CD4-positive, alpha-beta T cell treated with Interferon gamma for 1 hour (primary cell): ENCODE data around the gene GATAD2B.
"Not testable (repeated sequence)": the region's sequence is repeated elsewhere in the genome, so short reads cannot be mapped to it uniquely, and the experiment has no call there.

Experiments used
- DNase-seq: peaks from one replicate; pipeline ENCODE4 v3.0.0-alpha.2; 2020

Gene GATAD2B

GRCh38 chr1:153775458-153776327 lies 147.1 kb downstream of the GATAD2B start:
- peak; percentile 59 for DNase-seq

DNA sequence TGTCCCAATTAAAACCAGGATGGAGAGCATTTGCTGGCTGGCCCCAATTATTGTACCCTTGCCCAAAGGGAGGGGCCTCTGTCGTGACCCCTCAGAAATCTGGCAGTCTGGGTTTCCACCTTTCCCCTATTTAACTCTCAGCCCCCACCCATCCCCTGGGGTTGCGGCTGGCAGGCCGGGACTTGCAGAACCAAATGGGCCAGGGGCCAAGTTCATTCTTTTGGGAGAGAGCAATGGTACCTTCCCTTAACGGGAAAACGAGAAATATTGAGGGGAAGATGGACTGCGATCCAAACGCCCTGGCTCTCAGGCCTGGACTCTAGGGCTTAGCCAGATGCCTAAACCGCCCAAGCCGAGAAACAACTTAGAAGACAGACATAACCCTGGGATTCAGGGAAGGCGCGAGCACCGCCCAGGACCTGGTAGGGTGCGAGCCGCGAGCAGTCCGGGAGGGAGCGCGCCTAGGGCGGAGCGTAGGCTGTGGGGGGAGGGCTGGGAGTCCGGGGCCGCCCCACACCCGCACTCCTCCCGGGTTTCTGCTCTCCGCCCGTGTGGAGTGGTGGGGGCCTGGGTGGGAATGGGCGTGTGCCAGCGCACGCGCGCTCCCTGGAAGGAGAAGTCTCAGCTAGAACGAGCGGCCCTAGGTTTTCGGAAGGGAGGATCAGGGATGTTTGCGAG lies 147.9 kb downstream of the GATAD2B start, which contains the start of gene SLC27A3:
TSS of gene SLC27A3 (plus strand) at position 628 of the 678 bp plus-strand sequence. CDS start 91 bp downstream, outside the sequence.
- DNase-seq: no peak

GRCh38 chr1:153774026-153774595 lies 148.7 kb downstream of the GATAD2B start:
- no peak for DNase-seq

- peak; percentile 42 for DNase-seq
These were observed 149.5 kb downstream of the GATAD2B start for GRCh38 chr1:153773096-153773921.

DNA sequence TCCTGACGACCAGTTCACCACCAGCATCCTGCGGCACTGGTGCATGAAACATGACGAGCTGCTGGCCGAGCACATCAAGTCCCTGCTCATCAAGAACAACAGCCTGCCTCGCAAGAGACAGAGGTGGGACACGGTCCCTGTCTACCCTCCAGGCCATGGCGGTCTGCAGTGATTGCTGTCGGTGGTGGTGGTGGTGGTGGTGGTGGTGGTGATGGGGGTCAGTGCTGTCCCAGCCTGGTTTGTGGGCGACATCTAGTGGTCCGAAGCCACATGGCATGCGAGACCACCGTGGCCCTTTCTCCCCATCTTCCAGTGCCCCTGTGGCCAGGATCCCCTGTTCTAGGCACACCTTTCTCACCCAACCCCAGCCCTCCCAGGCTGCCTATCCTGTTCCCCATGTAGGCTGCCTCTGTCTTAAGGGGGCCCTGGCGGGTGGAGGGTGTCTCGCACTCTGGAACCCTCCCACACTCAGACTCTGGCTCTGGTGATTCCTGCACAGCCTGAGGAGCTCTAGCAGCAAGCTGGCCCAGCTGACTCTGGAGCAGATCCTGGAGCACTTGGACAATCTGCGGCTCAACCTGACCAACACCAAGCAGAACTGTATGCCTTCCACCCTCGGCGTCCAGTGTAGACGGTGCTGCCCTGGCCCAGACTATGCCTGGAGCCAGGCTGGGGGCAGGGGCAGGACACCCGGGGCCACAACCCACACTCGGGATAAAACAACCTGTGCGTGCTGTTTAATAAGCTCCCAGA lies 150.8 kb downstream of the GATAD2B start:
- no peak for DNase-seq

DNA sequence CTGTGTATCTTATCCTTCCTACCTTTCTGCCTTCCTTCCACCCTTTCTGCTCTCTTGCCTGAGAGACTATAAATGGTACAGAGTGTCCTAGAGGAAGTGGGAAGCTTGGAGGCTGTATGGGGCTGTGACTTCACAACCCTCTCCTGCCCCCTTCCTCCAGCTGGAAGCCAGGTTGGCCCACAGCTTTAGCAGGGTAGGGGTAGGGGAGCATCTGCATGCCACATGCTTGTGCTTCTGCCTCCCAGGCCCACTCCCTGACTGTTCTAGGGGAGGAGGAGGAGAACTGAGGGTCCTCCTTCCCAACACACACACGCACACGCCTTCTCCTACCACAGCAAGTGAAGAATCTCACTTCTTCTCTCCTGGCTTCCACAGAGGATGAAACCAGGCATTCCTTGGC lies 151.5 kb downstream of the GATAD2B start:
- no peak for DNase-seq

- DNase-seq: no peak
These were observed 152.0 kb downstream of the GATAD2B start for GRCh38 chr1:153770797-153771196.

DNA sequence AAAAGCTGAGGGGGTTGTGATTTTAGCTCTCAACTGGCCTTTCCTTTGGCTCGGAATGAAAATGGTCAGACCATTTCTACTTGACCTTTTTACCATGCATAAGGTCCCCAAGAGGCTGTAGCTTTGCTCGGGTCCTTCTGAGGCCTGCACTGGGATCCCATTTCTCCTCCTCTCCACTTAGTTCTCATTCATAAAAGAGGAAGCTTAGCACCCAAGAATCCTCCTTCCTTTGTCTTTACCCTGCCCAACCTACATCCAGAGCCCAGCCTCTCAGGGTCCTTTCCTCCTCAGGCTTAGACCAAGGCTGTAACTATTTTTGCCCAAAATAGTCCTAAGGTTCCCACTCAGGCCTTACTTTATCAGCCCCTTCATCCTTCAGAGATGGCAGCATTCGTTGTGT lies 153.6 kb downstream of the GATAD2B start:
- no peak for DNase-seq

GRCh38 chr1:153768316-153769181 lies 154.2 kb downstream of the GATAD2B start:
- DNase-seq: no peak

GRCh38 chr1:153767519-153767918 lies 155.3 kb downstream of the GATAD2B start:
- DNase-seq: no peak

GRCh38 chr1:153766663-153767062 lies 156.1 kb downstream of the GATAD2B start:
- not testable (repeated sequence) for DNase-seq

GRCh38 chr1:153764310-153764709 lies 158.5 kb downstream of the GATAD2B start:
- DNase-seq: no peak

DNA sequence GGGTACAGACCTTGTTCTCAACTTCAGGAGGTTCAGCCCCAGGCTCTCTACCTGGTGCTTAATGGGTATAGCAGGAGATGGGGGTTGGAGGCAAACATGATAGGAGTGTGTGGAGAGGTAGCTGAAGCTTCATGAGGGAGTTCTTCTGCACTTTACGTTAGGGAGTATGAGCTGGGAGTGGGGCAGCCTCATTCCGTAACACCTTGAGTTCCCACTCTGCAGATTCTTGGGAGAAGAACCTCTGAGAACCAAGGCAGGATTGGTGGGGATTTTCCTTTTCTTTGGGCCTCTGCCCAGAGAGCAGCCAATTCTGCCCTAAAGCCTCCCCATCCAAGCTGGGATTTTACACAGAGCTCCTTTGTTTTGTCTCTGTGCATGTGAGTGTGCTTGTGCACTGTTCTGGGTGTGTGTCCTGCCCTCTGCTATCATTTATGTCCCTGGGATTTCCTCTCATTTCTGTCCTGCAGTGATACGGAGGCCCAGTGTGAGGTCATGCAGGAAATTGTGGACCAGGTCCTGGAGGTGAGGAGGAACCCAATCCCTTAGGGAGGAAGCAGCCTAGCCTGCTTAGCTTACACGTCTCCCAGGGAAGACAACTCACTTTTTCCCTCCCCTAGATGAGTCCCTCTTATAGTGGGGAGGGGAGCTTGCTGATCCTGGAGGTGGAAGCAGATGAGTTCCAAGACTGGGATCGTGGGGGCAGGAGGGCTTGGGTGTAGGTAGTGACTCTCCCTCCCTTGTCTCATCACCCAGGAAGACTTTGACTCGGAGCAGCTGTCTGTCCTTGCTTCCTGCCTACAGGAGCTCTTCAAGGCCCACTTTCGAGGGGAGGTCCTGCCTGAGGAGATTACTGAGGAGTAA lies 159.2 kb downstream of the GATAD2B start:
- no peak for DNase-seq

DNA sequence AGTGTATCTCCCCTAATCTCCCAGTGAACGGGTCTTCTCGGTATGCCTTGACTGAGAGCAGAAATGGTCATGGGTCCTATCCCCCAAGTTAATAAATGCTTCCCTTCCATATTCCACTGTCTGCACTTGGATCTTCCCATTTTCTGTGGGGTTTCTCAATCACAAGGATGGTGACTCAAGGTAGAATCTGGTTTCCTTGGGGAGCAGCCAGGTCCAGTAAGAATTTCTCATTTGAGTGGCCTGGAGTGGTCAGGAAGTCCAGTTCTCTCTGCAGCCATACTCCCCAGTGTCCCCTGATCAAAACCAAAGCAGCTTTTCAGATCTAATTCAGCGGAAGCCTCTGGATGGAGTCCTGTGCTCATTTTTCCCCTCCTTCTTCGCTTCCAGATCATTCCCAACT lies 162.3 kb downstream of the GATAD2B start:
- no peak for DNase-seq
